ENCODE results near the gene BCAS3.

GRCh38 chr17:61314368-61315078 is 636.9 kb downstream of the BCAS3 start:
- TF ChIP-seq CTCF (IDR thresholded peaks at IDR 0.05; ENCODE audit: insufficient read depth, low read depth, low read length) (peak; percentile 9), EZH2 (IDR thresholded peaks at IDR 0.05; ENCODE audit: insufficient read depth, low read length) (no peak)
